GM23248 (cell line): ENCODE results near the gene MRPL4.

ENCODE experiments used
- EZH2 ChIP-seq: fragments of 200-600 bp; sonication (generic); IDR thresholded peaks from 2 replicates; pipeline ENCODE4 v1.6.1; 2018; ENCODE audit warnings: antibody characterized with exemption, mild to moderate bottlenecking; ENCODE audit not compliant: insufficient read depth, poor library complexity, severe bottlenecking
- EZH2phosphoT487 ChIP-seq: fragments of 200-600 bp; sonication (generic); IDR thresholded peaks from 2 replicates; pipeline ENCODE4 v1.6.1; 2018; ENCODE audit warnings: antibody characterized with exemption, moderate library complexity, mild to moderate bottlenecking, low read depth; ENCODE audit not compliant: insufficient read depth

GRCh38 chr19:10222201-10222890 is 29.7 kb upstream of the MRPL4 start:
- TF ChIP-seq EZH2 (no peak), EZH2phosphoT487 (no peak)
